T-helper 2 cell treated with Interferon-gamma antibody and Interleukin-4, amounts not matched to agents 100 ng/mL and 5 ng/mL, for 36 hours (primary cell): Measurements from ENCODE around the gene CLDN15. TPM values are rescaled to one million over a fixed set of nuclear protein-coding genes. Genes with fewer than 3 reads are reported as not detected.

Experiments
- intact Hi-C: fragments of 100-400 bp; cut with micrococcal nuclease; formaldehyde crosslinking; loops from one replicate; pipeline ENCODE4 v1.15.1; 2023
- total RNA-seq: library from RNA; stranded (reverse); gene quantifications from 2 replicates; pipeline ENCODE4 v1.2.3, GENCODE V29; 2022

Gene CLDN15
- total RNA-seq, 1 donor from 2014 or later: 23.1 TPM

DNA sequence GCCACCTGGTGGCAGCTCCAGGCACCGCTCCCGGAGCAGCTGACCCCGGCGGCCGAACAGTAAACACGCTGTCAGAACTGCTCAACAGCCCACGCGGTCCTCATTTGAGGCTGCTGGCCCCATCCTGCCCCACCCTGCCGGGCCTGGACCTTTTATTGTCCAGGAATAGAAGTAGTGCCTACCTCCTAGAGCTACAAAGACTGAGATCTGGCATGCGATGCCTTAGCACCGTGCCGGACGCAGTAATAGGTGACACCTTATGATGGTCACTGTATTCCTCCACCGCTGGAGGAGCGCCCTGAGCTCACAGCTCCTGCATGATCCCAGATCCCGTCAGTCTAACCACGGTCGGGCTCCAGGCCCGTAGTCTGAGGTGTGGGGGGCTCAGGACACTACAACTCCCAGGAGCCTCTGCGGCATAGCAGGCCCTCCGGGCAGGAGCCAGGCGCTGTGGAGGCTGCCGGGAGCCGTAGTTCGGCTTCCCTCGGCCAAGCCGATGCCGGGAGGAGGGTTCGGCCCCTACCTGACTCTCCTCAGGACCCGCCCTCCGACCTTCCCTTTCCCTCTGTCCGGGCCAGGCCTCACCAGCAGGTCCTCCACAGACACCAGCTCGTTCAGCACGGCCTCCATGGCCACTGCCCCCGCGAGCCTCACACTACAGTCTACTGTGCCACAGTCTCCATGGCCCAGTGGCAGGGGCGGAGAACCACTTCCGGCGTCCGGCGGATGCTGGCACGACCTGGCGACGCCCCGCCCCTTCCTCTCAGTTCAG lies 7.0 kb upstream of the CLDN15 start, which contains the start of gene FIS1:
Gene FIS1, minus strand, starts transcription at position 707 of the 772 bp plus-strand sequence. Its CDS starts 77 bp downstream, at position 630.
- intact Hi-C loops: loop anchor here (1.0 to 10.0 kb wide), 5 partner anchors 8 to 360 kb away; partner anchors contain the start of genes UFSP1, VGF and ZNHIT1

DNA sequence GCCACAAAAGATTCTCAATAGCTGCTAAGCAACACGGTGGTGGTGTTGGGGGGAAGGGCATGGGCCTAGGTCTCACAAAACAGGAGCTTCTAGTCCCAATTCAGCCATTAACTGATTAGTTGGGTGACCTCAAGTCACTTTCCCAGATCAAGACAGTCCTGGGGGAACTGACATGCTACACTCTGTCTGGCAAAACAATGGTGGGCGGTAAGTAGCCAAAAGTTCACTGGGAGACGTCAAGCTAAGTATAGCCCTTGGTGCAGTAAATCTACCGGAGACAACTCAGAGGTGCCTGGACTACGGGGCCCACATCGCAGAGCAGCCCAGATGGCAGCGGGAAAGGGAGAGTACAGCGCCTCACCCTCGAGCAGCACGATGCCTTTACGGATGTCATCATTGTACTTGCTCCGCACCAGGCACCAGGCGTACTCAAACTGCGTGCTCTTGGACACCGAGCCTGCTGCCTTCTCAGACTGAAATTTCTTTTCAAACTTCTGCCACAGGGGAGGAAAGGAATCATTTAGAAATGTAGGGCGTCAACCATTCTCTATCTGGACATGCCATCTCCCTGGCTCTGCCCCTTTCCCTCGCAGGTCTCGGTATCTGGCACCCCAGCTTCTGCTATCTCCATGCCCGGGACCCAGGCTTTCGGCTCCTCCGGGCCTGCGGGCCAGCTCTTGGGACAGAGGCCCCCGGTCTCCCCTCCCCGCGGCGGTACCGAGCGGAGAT lies 6.2 kb upstream of the CLDN15 start:
- intact Hi-C loops: loop anchor here (1.0 to 10.0 kb wide), 5 partner anchors 8 to 359 kb away; partner anchors contain the start of genes UFSP1, VGF and ZNHIT1

DNA sequence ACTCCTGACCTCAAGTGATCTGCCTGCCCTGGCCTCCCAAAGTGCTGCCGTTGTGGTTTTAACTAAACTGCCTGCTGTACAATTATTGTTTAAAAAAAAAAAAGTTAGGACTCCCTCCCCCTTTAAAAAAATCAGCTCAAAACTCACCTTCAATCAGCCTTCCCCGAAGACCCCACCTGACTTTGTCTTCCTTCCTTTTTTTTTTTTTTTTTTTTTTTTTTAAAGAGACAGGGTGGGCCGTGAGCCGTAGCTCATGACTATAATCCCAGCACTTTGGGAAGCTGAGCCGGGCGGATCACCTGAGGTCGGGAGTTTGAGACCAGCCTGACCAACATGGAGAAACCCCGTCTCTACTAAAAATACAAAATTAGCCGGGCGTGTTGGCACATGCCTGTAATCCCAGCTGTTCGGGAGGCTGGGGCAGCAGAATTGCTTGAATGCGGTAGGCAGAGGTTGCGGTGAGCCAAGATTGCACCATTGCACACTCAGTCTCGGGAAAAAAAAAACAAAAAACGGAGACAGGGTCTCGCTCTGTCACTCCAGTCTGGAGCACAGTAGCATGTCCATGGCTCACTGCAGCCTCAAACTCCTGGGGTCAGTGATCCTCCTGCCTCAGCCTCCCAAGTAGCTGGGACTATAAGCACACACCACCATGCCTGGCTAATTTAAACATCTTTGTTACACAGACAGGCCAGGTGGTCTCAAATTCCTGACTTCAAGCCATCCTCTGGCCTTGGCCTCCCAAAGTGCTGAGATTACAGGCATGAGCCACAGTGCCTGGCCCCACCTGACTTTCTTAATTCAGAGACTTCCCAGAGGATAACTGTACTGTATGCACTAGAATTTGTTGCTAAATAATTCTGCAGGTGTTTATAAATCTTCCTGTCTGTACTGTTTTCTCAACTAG lies 4.1 kb upstream of the CLDN15 start:
- intact Hi-C loops: loop anchor here (5.0 to 10.0 kb wide), 2 partner anchors 74 to 357 kb away; partner anchors contain the start of genes UFSP1 and VGF

- intact Hi-C loops: loop anchor here (5.0 to 10.0 kb wide), 2 partner anchors 74 to 356 kb away; partner anchors contain the start of genes UFSP1 and VGF
Measured at GRCh38 chr7:101241015-101241363, 3.4 kb upstream of the CLDN15 start.

DNA sequence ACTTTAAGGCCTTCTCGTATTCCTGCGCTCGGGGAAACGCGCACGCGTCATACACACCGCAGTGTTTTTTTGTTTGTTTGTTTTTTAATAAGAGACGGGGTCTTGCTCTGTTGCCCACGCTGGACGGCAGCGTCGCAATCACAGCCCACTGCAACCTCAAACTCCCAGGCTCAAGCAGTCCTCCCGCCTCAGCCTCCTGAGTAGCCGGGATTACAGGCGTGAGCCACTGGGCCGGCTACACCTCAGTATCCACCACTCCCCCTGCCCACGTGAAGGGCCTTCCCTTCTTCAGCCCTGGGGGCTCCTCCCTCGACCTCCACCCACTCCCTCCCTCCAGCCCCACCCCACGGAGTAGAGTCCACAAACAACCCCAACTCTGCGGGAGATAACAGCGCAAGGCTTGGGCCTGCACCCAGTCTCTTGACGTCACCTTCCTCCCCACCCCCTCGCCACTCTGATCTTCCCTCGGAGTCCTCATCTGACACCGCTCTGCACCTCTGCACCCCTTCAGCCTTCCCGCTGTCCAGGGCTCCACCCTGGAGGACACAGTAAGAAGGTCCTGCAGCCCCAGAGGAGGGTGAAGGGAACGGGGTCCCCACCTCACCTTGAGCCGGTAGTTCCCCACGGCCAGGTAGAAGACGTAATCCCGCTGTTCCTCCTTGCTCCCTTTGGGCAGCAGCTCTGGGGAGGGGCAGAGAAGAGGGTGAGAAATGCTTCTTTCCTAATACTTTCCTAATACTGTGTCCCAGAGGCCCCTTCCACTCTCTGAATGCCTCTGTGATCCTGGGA lies 2.8 kb upstream of the CLDN15 start:
- intact Hi-C loops: loop anchor here (5.0 to 10.0 kb wide), 2 partner anchors 73 to 356 kb away; partner anchors contain the start of genes UFSP1 and VGF

DNA sequence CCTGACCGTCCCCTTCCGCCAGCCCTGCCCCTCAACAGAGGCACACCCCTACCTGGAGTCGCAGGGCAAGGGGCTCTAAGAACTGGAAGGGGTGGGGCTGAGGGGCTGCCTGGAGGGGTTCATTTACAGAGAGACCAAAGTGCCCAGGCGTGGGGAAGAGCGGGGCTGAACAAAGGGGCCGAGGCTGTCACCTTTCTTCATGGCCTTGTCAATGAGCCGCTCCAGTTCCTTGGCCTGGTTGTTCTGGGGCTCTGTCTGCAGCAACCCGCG lies 2.3 kb upstream of the CLDN15 start:
- intact Hi-C loops: loop anchor here (5.0 to 10.0 kb wide), 2 partner anchors 73 to 355 kb away; partner anchors contain the start of genes UFSP1 and VGF

- intact Hi-C loops: no loop called here
Measured at GRCh38 chr7:101239191-101239950, 1.8 kb upstream of the CLDN15 start.

DNA sequence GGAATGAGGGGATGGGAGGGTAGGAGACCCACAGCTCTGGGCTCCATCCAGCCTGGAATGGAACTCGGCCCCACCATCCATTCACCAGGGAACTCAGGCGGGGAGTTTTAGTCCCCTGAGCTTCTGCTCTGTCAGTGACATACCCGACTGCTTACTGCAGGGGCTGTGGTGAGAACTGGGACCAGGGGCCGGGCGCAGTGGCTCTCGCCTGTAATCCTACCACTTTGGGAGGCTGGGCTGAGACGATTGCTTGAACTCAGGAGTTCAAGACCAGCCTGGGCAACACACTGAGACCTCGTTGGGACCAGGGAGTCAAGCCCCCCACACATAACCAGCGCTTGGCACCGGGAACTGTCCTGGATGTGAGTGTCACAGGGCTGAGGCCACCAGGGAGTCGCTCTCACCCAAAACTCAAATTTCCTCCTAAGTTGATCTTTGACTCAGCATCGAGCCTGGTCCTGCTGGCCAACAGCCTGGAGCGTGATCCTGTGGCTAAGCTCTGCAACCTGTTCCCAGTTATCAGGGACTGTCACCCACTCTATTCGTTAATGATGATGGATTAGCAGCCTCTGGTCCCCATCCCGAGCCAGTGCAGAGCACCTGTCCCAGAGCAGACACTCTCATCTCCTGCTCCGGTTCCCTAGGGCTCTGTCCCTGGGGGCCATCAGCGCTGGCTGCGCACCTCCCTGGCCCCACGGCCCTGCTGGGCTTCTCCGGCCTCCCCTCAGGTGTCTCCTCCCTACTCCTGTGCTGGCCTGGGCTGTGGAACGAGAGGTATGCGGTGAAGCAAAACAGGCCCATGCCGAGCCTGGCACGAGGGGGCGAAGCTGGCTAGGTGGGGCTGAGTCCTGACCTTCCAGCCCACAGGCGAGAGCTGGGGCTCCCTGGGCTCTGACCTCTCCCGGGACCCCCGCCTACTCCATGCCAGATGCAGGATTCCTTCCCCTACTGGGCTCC lies 902 bp upstream of the CLDN15 start:
- intact Hi-C loops: no loop called here

DNA sequence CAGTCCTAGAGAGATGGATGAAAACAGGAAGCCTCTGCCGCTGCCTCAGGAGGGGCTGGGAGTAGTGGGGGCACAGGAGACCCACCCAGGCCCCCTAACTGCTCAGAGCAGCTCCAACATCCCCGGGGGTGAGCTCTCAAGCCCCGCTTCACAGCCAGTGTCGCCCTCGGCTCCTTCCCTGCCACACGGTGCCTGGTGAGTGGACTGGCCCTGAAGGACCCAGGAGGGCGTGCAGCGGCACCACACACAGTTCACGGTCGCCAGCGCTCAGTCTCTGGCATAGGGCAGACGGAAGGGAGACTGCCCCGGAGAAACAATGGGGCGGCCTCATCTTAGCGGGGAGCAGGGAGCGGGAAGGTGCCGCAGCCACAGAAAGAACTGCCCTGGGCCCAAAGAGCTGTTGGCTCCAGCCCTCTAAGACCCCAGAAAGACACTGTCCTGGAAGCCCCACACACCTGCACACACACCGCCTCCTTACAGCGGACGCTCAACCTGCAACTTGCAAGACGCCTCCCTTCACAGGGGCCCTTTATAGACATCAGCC lies 1.2 kb downstream of the CLDN15 start:
- intact Hi-C loops: no loop called here

GRCh38 chr7:101235522-101235921 lies 2.1 kb downstream of the CLDN15 start:
- intact Hi-C loops: no loop called here

GRCh38 chr7:101235050-101235449 lies 2.6 kb downstream of the CLDN15 start:
- intact Hi-C loops: no loop called here

DNA sequence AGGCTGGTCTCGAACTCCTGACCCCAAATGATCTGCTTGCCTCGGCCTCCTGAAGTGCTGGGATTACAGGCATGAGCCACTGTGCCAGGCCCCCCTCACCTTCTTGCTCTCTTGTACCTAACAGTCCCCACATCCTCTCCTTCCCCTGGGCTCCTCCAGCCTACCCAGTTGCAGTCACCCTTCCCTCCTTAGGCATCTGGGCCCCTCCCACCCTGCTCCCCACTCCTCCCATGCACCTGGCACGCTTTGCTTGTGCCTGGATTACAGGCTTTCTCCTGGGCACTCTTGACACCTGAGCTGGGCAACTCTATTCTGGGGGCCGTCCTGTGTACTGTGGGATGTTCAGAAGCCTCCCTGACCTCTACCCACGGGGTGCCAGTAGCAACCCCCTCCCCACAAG lies 3.0 kb downstream of the CLDN15 start:
- intact Hi-C loops: no loop called here

GRCh38 chr7:101233907-101234547 lies 3.6 kb downstream of the CLDN15 start:
- intact Hi-C loops: no loop called here

DNA sequence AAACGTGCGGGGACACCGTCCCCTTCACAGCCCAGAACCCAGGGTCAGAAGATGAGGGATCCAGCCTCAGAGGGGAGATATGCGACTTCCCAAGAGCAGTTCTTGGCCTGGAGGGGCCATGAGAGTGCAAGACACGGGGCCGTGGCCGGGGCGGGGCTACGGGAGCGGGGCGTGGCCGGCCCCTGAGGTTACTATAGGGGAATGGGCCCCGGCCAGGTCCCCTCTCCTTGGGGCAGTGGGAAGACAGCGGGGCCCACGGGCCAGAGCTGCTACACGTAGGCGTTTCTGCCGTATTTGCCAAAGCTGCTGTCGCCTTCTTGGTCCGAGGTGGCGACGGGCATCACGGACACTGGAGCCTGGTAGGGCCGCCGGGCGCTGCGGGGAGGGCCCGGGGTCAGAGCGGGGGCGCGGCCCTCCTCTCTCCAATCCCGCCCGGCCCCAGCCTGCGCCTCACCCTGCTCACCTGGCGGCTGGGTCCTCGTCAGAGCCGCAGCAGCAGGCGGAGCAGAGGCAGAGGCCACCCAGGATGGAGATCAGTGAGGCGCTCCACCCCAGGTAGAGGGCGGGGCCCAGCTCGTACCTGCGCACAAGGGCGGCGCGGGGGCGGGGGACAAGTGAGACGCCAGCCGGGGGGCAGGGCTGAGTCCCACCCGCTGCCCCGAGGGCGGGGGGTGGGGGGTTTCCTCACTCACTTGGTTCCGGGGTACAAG lies 5.3 kb downstream of the CLDN15 start:
- intact Hi-C loops: no loop called here

GRCh38 chr7:101231644-101232043 lies 6.0 kb downstream of the CLDN15 start:
- intact Hi-C loops: no loop called here

DNA sequence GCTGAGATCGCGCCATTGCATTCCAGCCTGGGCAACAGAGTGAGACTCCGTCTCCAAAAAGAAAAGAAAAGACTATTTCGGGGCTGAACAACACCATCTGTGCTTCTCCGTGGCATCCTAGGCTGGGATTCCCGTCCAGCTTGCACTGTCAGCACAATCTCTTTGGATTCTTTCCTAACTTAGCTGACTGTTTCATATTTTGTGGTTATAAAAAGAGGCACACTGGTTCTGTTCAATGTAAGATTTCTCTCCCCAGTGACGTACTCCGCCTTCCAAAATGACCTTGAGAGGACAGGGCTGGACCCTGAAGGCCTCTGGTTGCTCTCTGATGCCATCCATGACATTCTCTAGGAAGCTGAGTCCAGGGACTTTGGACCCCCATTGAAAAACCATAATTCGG lies 10.9 kb downstream of the CLDN15 start:
- intact Hi-C loops: no loop called here

DNA sequence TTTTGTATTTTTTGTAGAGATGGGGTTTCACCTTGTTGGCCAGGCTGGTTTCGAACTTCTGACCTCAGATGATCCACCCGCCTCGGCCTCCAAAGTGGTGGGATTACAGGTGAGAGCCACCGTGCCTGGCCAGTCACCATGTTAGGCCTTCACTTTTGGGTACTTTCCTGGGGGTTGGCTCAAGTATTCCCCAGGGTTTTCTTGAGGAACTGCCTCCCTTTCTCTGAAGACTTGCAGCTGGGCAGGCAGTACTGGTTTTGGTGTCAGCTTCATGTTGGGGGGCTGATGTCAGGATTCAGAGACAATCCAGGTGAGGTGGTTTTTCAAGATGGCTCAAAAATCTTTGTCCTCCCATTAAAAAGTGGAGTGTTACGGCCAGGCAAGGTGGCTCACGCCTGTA lies 12.0 kb downstream of the CLDN15 start:
- intact Hi-C loops: no loop called here
